K562 (cell line): ENCODE results near the gene HDC. TPM values are rescaled to one million over a fixed set of nuclear protein-coding genes. Genes with fewer than 3 reads are reported as not detected.

Experiments
- BRD9 ChIP-seq: fragments of 450-650 bp; IDR thresholded peaks from 2 replicates; pipeline ENCODE4 v1.6.1; 2018; ENCODE audit warnings: low read depth; ENCODE audit not compliant: partially characterized antibody
- C11orf30 ChIP-seq: fragments of 450-650 bp; IDR thresholded peaks from 2 replicates; pipeline ENCODE4 v1.6.1; 2016; ENCODE audit warnings: low read depth, mild to moderate bottlenecking
- CAMTA2 ChIP-seq: fragments of 250-450 bp; sonication (Bioruptor Pico); conservative IDR thresholded peaks from 2 replicates; pipeline ENCODE4 v1.5.1; 2022
- CREB3L1 ChIP-seq: fragments of 450-650 bp; IDR thresholded peaks from 2 replicates; pipeline ENCODE4 v1.6.1; 2014; ENCODE audit warnings: low read depth, mild to moderate bottlenecking, moderate library complexity, borderline replicate concordance
- CTBP1 ChIP-seq: fragments of 450-650 bp; IDR thresholded peaks from 2 replicates; pipeline ENCODE4 v1.6.1; 2016; ENCODE audit warnings: borderline replicate concordance
- FOSL1 ChIP-seq: fragments of 200-800 bp; sonication (Bioruptor generic); conservative IDR thresholded peaks from 2 replicates; pipeline ENCODE4 v1.6.1; 2016; ENCODE audit warnings: missing genetic modification characterization, missing compliant biosample characterization
- FOXJ3 ChIP-seq: sonication (generic); formaldehyde crosslinking; IDR thresholded peaks from 2 replicates; pipeline ENCODE4 v1.4.0; 2020; ENCODE audit warnings: mild to moderate bottlenecking, missing genetic modification reagents
- HMBOX1 ChIP-seq: sonication (generic); IDR thresholded peaks from 2 replicates; pipeline ENCODE4 v1.6.1; 2016
- HMG20B ChIP-seq: fragments of 250-450 bp; sonication (Bioruptor Pico); IDR thresholded peaks from 2 replicates; pipeline ENCODE4 v1.5.0; 2021; ENCODE audit warnings: mild to moderate bottlenecking
- L3MBTL2 ChIP-seq: fragments of 450-650 bp; IDR thresholded peaks from 2 replicates; pipeline ENCODE4 v1.6.1; 2016; ENCODE audit warnings: mild to moderate bottlenecking, moderate library complexity
- NBN ChIP-seq: fragments of 450-650 bp; IDR thresholded peaks from 2 replicates; pipeline ENCODE4 v1.6.1; 2016; ENCODE audit warnings: low read depth, mild to moderate bottlenecking
- NFYB ChIP-seq: IDR thresholded peaks from 2 replicates; pipeline ENCODE4 v1.6.1; 2011; ENCODE audit warnings: mild to moderate bottlenecking, moderate library complexity; ENCODE audit not compliant: insufficient read length; ENCODE audit errors: extremely low read depth
- NR0B1 ChIP-seq: fragments of 450-650 bp; IDR thresholded peaks from one replicate; pipeline ENCODE4 v1.6.1; 2018; ENCODE audit warnings: mild to moderate bottlenecking, moderate library complexity; ENCODE audit not compliant: partially characterized antibody
- POLR2H ChIP-seq: IDR thresholded peaks from 2 replicates; pipeline ENCODE4 v1.6.1; 2016; ENCODE audit warnings: missing genetic modification characterization, low read depth, mild to moderate bottlenecking, control low read depth, missing compliant biosample characterization, moderate library complexity
- POLR3A ChIP-seq: IDR thresholded peaks from 2 replicates; pipeline ENCODE4 v1.6.1; 2011; ENCODE audit warnings: borderline replicate concordance, mild to moderate bottlenecking, moderate library complexity; ENCODE audit not compliant: insufficient read length, insufficient read depth; ENCODE audit errors: extremely low read depth
- POLR3G ChIP-seq: IDR thresholded peaks from 2 replicates; pipeline ENCODE4 v1.6.1; 2011; ENCODE audit not compliant: insufficient read length, insufficient replicate concordance; ENCODE audit errors: extremely low read depth
- SNRNP70 ChIP-seq: fragments of 200-400 bp; formaldehyde crosslinking; optimal IDR thresholded peaks from 2 replicates; pipeline ENCODE3; 2017; ENCODE audit warnings: low read depth, low read length
- TCF15 ChIP-seq: fragments of 250-450 bp; sonication (Bioruptor Pico); IDR thresholded peaks from 2 replicates; pipeline ENCODE4 v1.8.0; 2022; ENCODE audit warnings: moderate library complexity, mild to moderate bottlenecking, inconsistent platforms
- TRIM24 ChIP-seq, 2 experiments: fragments of 450-650 bp; IDR thresholded peaks; 2 replicates each; pipeline ENCODE4 v1.6.1; 2016
- YBX1 ChIP-seq: fragments of 450-650 bp; IDR thresholded peaks from 2 replicates; pipeline ENCODE4 v1.7.1; 2016; ENCODE audit warnings: mild to moderate bottlenecking
- ZNF197 ChIP-seq: fragments of 200-800 bp; sonication (Bioruptor generic); IDR thresholded peaks from 2 replicates; pipeline ENCODE4 v1.6.1; 2016; ENCODE audit warnings: low read depth, missing genetic modification characterization, missing compliant biosample characterization
- ZNF431 ChIP-seq: sonication (generic); formaldehyde crosslinking; IDR thresholded peaks from 2 replicates; pipeline ENCODE4 v1.8.0; 2022; ENCODE audit warnings: mild to moderate bottlenecking, missing genetic modification reagents
- ZNF551 ChIP-seq: fragments of 250-450 bp; sonication (Bioruptor Pico); IDR thresholded peaks from 2 replicates; pipeline ENCODE4 v1.5.0; 2021; ENCODE audit warnings: mild to moderate bottlenecking, moderate library complexity
- ZNF707 ChIP-seq: fragments of 250-450 bp; sonication (Bioruptor Pico); conservative IDR thresholded peaks from 2 replicates; pipeline ENCODE4 v1.8.0; 2022; ENCODE audit warnings: inconsistent platforms, mild to moderate bottlenecking, moderate library complexity
- ZNF740 ChIP-seq, 3 experiments: fragments of 200-800 bp in 1 of 3; sonication (Bioruptor generic) in 1 of 3; sonication (generic) in 1 of 3; formaldehyde crosslinking in 1 of 3; IDR thresholded peaks; 2 replicates each; pipeline versions ENCODE4 v1.6.1 to v1.8.0; 2016 to 2022; ENCODE audit warnings: mild to moderate bottlenecking in 2 of 3, missing compliant biosample characterization in 2 of 3, missing genetic modification characterization in 2 of 3, missing genetic modification reagents in 1 of 3
- polyA plus RNA-seq, 8 experiments: library from polyadenylated mRNA; depleted of rRNA in 4 of 8; stranded (reverse) in 5 of 8; unstranded in 3 of 8; fragments of >200 nt; fragmentation: Nextera tagmentation in 2 of 8; fragmentation: Illumina TruSeq in 1 of 8; extraction: Ambion mirVana in 2 of 8; extraction: Trizol in 1 of 8; gene quantifications; 2 replicates each; pipeline versions ENCODE4 v1.2.1 to v1.2.3, GENCODE V29; 2011 to 2014; ENCODE audit warnings: inconsistent platforms in 1 of 8, missing spikeins in 1 of 8
- total RNA-seq, 7 experiments: library from RNA; depleted of rRNA in 6 of 7; stranded (reverse); fragments of >200 nt in 6 of 7; fragmentation: Illumina TruSeq in 2 of 7; extraction: Trizol in 2 of 7; gene quantifications; 2 replicates each; pipeline versions ENCODE4 v1.2.1 to v1.2.3, GENCODE V29; 2011 to 2021; ENCODE audit warnings: low replicate concordance in 1 of 7

Gene HDC
- total and polyA plus RNA-seq, 9 of the 15 experiments (the other 6 are each of a cell fraction or from before 2014, with no cell fraction given) = 0.26 to 5.3 (median 0.99) TPM

GRCh38 chr15:50260969-50261496 is 4.5 kb downstream of the HDC start (continued):
- no peak for TF ChIP-seq HMBOX1
- no peak for TF ChIP-seq NR0B1
- TF ChIP-seq POLR3G = no peak
- TF ChIP-seq ZNF197 (CRISPR knock-in tag) = peak; percentile 88
- no peak for TF ChIP-seq POLR3A
- no peak for TF ChIP-seq ZNF707 (CRISPR knock-in tag)
- TF ChIP-seq ZNF431 (CRISPR knock-in tag) = no peak
- TF ChIP-seq ZNF551 (CRISPR knock-in tag) = no peak
- peak; percentile 93 for TF ChIP-seq FOSL1 (tag)
- peak; percentile 36; the same call in 1 of the 2 replicates for TF ChIP-seq L3MBTL2
- peak; percentile 27; the same call in 1 of the 2 replicates for TF ChIP-seq CREB3L1
- no peak for TF ChIP-seq FOXJ3
- TF ChIP-seq NBN = 0 out of 2 replicates have a peak, but pooled peaks have one; percentile 25
- peak; percentile 89 for TF ChIP-seq C11orf30
- no peak for TF ChIP-seq ZNF740 (CRISPR knock-in tag; IDR thresholded peaks at IDR 0.05)
- no peak for TF ChIP-seq ZNF740 (tag; IDR thresholded peaks at IDR 0.05)
- no peak for TF ChIP-seq POLR2H (tag)
- no peak for TF ChIP-seq TCF15 (CRISPR knock-in tag)
- TF ChIP-seq NFYB = no peak
- TF ChIP-seq CTBP1 = peak; percentile 98
- no peak for TF ChIP-seq CAMTA2
- no peak for TF ChIP-seq BRD9
- TF ChIP-seq TRIM24 (IDR thresholded peaks at IDR 0.05) = peak; percentile 79 to 85
- no peak for TF ChIP-seq YBX1
- TF ChIP-seq HMG20B = no peak
- TF ChIP-seq SNRNP70 = no peak
